AG20443 (cell line): ENCODE data around the gene TP53TG3.
"Not testable (repeated sequence)": the region's sequence is repeated elsewhere in the genome, so short reads cannot be mapped to it uniquely, and the experiment has no call there.

Source experiments
- DNase-seq: peaks from one replicate; pipeline ENCODE4 v3.0.0; 2012; ENCODE audit warnings: low spot score, mixed read lengths

TP53TG3 gene, protein sequence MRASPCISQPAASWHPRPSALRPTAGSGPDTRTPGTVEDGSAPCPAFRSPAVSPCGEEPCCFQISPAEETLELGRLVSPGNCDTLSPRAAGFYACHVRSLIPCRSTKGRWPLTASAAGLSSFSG

GRCh38 chr16:32676065-32676464 lies at the start of gene TP53TG3:
Gene TP53TG3 (minus strand): TSS chr16:32676165. CDS start chr16:32676097, 68 bp downstream.
- DNase-seq: not testable (repeated sequence)

- not testable (repeated sequence) for DNase-seq
Measured at GRCh38 chr16:32650876-32651275, 25.1 kb downstream of the TP53TG3 start.

GRCh38 chr16:32647562-32647961 lies 28.4 kb downstream of the TP53TG3 start:
- DNase-seq: not testable (repeated sequence)

DNA sequence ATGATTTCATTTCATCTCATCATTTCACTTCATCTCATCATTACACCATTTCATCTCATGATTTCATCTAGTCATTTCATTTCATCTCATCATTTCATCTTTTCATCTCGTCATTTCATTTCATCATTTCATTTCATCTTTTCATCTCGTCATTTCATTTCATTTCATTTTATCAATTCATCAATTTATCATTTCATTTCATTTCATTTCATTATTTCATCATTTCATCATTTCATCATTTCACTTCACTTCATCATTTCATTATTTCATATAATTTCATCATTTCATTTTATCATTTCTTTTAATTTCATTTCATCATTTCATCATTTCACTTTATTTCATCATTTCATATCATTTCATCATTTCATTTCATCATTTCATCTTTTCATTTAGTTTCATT lies 29.2 kb downstream of the TP53TG3 start:
- DNase-seq: not testable (repeated sequence)

GRCh38 chr16:32646177-32646576 lies 29.8 kb downstream of the TP53TG3 start:
- not testable (repeated sequence) for DNase-seq

DNA sequence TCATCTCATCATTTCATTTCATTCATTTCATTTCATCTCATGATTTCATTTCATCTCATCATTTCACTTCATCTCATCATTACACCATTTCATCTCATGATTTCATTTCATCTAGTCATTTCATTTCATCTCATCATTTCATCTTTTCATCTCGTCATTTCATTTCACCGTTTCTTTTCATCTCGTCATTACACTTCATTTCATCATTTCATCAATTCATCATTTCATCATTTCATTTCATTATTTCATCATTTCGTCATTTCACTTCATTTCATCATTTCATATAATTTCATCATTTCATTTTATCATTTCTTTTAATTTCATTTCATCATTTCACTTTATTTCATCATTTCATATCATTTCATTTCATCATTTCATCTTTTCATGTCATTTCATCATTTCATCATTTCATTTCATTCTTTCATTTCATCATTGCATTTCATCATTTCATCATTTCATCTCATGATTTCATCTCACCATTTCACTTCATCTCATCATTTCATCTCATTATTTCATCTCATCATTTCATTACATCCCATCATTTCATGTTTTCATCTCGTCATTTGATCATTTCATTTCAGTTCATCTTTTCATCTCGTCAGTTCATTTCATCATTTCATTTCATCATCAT lies 30.6 kb downstream of the TP53TG3 start:
- not testable (repeated sequence) for DNase-seq

GRCh38 chr16:32644715-32645114 lies 31.2 kb downstream of the TP53TG3 start:
- DNase-seq: not testable (repeated sequence)

GRCh38 chr16:32637614-32638013 lies 38.4 kb downstream of the TP53TG3 start:
- DNase-seq: not testable (repeated sequence)

DNA sequence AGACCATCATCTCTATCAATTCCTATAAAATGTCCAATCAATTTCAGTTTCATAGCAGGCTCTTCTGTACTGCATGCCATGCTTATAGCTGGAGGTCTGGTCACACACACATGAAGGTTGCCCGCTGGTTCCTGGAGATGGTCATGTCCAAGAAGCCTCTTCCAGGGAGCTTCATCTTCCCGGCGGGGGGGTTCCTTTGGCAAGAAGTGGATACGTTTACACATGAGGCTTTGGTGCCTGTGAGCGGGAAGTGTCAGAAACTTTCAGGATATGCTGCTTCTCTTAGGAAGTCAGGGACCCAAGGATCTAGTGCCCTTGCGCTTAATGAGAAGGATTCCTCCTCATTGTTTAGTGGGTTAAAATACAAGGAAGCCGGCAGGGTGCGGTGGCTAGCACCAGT lies 43.9 kb downstream of the TP53TG3 start:
- not testable (repeated sequence) for DNase-seq
